Stimulated activated CD8-positive, alpha-beta memory T cell treated with anti-CD3 and anti-CD28 coated beads, Interleukin-15, amount 100 ng/mL, for 4 hours (primary cell): ENCODE results near the gene NUDT13.
"Not testable (repeated sequence)": the region's sequence is repeated elsewhere in the genome, so short reads cannot be mapped to it uniquely, and the experiment has no call there.

Experiments
- DNase-seq, 2 donors: peaks; one replicate each; pipeline ENCODE4 v3.0.0-alpha.2; 2020; ENCODE audit warnings: low read depth in 2 of 2

The NUDT13 gene

DNA sequence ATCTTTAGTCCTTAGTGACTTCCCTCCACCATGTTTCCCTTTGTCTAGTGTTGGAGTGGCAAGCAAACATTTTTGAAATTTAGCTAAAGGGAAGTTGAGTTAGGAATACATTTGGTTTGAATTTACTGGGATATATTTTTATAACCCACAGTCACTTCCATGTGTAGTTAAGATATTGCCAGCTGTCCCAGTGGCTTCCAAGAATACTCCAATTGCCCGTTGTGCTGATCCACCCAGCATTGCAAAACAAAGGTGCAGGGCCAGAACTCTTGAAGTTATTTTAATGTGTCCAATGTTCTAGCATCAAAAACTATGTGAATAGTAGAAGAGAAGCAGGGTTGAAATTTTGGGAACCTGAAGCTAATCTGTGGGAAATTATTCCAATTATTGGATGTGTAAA, 11.1 kb upstream of the NUDT13 start:
- no peak for DNase-seq

DNA sequence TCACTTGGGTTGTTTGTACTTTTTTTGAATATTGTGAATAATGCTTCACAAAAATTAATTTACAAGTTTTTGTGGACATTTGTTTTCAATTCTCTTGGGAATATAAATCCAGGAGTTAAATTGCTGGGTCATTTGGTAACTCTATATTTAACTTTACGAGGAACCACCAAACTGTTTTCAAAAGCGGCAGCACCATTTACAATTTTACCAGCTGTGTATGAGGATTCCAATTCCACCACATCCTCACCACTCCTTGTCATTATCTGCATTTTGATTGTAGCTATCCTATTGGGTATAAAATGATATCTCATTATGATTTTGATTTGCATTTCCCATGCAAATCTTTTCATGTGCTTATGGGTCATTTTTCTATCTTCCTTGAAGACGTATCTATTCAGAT, 4.0 kb upstream of the NUDT13 start:
- DNase-seq: no peak

DNA sequence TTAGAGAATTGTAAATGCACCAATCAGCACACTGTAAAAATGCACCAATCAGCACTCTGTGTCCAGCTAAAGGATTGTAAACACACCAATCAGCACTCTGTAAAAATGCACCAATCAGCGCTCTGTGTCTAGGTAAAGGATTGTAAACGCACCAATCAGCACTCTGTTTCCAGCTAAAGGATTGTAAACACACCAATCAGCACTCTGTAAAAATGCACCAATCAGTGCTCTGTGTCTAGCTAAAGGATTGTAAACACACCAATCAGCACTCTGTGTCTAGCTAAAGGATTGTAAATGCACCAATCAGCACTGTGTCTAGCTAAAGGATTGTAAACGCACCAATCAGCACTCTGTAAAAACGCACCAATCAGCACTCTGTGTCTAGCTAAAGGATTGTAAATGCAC, 1.0 kb upstream of the NUDT13 start:
- DNase-seq: not testable (repeated sequence)

DNA sequence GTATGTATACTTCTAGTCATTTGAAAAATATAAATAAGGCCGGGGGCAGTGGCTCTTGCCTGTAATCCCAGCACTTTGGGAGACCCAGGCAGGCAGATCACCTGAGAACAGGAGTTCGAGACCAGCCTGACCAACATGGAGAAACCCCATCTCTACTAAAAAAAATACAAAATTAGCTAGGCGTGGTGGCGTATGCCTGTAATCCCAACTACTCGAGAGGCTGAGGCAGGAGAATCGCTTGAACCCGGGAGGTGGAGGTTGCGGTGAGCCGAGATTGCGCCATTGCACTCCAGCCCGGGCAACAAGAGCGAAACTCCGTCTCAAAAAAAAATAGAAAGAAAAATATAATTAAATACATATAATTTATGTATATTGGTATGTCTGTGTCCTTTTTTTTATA, 1.8 kb downstream of the NUDT13 start:
- not testable (repeated sequence) for DNase-seq

DNA sequence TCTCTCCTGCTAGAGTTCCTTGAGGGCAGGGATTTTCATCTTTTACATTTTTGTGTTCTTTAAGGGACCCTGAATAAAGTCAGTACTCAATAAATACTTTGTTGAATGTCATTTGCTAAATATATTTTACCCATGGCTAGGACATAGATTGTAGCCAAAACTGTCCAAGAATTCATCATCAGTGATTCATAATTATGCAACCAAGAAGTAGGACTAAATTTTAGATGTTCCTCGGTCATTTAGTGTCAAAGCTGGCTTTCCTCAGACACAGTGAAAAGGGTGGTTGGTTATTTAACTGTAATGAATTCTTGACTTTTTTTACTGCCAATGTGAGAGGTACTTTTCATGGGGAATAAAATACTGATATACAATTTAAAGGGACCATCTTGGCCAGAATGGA, 3.3 kb downstream of the NUDT13 start:
- no peak for DNase-seq

DNA sequence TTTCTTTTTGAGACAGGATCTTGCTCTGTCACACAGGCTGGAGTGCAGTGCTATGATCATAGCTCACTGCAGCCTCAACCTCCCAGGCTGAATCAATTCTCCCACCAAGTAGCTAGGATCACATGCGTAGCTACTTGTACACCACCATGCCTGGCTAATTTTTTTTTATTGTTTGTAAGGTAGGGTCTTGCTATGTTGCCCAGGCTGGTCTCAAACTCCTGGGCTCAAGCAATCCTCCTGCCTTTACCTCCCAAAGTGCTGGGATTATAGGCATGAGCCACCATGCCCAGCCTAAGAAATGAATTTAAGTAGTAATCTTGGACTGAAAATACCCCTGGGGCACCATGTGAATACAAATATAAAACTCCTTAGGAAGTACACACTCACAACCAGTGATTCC, 5.8 kb downstream of the NUDT13 start:
- DNase-seq: no peak

DNA sequence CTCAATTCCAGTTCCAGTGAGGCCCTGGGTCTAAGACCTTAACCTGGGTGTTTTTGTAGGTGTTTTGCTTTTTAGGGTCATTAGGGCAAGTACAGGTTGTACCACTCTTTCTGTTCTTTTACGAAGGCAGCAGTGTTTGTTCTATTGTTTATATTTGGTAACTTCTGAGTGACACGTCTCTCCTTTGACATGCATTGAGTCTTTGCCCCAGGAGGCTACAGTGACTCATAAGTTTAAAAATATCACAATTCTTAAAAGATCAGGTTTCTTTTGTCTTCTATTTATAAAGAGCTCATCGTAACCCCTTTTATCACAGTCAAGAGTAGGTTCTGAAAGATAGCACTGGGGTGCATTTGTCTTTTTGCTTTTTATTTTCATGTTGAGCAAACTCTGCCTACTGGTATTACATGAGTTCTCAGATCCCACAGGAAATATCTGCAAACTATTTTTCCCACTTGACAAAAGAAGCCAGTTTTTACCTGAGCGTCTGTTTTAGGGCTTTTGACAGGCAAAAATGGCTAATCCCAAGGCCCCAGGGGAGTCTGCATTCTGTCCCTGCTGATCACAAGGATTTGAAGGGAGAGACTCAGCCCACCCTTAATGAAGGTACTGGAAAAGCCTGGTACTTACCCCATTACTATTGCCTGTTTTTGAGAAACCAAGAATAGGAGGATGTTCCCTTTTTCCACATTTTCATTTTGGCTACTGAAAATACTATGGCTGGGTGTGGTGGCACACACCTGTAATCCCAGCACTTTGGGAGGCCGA, 7.9 kb downstream of the NUDT13 start:
- no peak for DNase-seq

DNA sequence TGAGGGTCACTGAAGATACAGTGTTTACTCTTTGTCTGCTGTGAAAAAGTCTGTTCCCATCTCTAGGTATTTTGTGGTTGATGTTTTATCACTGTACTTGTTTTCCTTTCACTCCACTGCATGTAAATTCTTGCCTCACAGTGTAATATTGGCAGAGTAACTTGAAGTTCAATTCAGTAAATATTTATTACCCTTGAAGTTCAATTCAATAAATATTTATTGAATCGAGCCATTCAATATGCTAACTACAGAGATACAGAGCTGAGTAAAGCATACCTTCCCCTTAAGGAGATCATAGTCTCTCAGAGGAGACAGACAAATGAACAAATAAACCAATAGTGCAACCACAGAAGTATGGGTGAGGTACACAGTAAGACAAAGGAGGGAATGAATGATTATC, 9.2 kb downstream of the NUDT13 start:
- no peak for DNase-seq

DNA sequence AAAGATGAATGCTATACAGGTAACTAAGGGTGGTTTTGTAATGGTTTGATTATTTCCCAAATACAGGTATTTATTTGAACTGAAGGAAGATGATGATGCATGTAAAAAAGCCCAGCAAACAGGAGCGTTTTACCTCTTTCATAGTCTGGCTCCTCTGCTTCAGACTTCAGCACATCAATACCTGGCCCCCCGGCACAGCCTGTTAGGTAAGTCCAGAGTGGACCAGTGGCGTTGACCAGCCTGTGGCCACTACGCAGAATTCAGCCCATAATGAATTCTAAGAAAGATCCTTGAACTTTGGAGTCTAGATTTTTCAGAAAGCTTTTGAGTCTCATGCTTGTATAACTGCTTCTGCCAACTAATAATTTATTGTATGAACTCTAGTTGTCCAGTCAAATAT, 9.7 kb downstream of the NUDT13 start:
- DNase-seq: no peak

DNA sequence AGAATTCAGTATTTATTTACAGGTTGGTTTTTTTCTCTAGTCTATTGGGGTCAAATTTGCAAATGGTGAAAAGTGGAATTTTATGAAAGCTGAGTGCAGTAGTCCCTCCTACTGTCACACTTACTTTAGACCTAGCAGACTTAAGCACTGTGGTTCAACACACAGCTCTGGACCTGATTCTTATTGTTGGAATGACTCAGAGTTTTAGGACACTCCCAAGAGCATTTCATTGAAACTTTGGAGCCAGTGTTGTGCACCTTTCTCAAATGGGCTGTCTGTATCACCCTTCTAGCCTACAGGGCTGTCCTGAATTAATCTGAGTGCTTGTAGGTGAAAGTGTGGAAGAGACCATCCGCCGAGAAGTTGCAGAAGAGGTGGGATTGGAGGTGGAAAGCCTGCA, 16.1 kb downstream of the NUDT13 start:
- no peak for DNase-seq

DNA sequence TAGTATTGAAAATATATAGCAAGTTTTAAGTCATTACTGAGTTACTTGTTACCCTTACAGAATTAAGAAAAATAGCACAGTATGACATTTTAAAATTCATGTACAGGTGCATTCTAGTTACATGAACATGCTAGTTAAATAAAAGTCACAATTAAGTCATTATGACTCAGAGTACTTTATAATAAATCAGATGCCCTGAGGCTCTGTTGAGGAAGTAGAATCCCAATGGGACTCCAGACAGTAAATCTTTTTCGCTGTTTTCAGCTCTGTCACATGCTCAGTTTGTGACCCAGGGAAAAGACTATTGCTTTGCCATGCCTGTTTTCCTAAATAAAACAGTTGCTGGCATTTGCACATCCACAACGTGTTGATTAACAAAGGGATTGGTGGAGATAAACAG, 21.0 kb downstream of the NUDT13 start:
- no peak for DNase-seq

DNA sequence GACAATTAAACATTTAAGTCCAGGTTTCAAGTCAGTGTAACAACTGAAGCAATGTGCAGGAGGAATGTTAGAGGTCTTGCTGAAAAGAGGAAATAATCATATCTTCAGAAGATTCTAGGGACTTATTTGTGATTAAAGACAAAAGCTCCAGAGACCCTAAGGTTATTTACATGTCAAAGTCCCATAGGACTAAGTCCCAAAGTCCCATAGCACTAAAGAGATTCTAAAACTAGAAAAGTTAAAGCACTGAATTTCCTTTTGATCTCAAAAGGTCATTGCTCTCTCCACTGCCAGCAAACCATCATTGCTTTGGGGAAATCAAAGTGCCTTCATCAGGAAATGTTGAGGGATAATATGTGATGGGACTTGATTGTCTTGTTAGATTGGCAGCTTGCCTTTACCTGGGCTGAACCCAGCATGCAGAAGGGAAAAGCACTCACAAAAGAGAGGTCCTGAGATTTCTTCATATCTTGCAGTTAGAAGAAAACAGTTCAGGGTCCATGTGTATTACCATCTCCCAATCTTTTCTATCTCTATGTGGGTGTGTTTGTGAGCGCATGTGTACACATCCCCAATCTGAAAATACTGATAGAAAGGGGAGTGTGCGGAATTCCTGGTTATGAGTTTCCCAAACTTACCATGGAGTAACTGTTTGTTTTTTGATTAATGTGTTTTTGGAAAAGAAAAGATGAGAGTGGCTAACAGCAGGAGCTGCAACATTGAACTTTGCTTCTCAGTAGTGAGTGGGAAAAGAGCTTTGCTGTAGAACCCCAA, 21.8 kb downstream of the NUDT13 start:
- no peak for DNase-seq

DNA sequence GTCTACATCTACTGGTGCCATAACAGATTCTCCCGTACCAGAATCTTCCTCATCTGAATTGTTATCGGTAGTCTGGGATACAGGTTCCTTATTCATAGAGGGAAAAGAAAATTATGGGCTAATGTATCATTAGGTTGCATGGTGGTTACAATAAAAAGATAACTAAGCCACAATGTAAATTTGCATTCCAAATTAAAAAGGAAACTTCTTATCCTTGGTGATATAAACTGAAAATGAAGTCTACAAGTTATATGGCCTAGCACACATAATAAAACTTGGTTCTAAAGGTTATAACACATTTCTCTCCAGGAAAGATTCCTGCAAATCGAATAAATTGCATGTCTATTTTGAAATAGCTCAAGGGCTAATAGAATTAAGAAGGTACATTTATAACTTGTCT, 24.5 kb downstream of the NUDT13 start:
- no peak for DNase-seq

DNA sequence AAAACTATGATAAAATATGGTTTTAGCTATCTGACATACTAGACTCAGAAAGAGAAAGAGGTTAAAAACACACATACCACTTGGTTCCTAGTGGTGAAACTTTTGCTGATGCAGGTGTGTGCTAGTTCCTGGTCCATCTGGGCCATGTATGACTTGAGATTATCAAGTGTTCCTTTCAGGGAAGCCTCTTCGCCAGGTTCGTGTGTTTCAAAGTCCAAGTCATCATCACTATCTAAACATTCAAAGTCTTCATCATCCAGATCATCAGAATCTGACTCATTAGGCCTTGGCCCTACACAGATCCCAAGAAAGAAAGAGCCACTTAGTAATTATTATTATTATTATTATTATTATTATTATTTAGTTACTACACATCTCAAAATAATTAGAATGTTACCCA, 26.4 kb downstream of the NUDT13 start:
- no peak for DNase-seq

DNA sequence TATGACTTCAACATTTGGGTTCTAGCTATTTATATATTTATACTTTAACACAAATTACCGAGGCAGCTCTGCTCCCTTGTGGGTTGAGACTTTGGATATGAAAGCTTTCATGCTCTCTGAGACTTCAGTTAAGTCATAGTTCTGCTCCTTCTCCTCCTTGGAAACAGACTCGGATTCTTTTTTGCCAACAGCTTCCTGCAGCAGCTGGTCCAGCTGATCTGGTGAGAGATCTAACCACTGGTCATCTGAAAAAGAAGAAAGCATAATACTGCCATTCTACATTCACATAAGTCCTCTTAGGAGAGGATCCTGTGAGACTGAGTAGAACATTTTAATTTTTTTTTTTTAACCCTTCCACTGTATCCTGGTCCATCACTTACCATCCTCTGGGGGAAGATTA, 29.0 kb downstream of the NUDT13 start:
- no peak for DNase-seq

DNA sequence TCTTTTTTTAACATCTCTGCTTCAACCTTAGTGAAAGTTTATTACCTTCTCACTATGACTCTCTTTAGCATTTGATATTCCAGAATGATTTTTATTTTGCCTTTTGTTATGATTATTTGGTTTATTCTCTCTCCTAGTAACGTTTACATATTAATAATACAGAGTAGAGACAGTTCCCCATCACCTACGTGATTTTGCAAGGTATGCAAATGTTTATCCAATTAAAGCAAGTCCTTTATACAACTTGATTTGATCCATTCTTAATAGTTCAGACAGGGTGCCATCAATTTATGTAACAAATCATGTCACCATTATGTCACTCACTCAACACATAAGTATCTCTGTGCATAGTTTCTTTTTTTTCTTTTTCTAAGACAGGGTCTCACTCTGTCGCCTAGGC, 31.3 kb downstream of the NUDT13 start:
- DNase-seq: no peak

DNA sequence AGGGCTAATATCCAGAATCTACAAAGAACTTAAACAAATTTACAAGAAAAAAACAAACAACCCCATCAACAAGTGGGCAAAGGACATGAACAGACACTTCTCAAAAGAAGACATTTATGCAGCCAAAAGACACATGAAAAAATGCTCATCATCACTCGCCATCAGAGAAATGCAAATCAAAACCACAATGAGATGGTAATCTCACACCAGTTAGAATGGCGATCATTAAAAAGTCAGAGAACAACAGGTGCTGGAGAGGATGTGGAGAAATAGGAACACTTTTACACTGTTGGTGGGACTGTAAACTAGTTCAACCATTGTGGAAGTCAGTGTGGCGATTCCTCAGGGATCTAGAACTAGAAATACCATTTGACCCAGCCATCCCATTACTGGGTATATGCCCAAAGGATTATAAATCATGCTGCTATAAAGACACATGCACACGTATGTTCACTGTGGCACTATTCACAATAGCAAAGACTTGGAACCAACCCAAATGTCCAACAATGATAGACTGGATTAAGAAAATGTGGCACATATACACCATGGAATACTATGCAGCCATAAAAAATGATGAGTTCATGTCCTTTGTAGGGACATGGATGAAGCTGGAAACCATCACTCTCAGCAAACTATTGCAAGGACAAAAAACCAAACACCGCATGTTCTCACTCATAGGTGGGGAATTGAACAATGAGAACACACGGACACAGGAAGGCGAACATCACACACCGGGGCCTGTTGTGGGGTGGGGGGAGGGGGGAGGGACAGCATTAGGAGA, 40.6 kb downstream of the NUDT13 start:
- not testable (repeated sequence) for DNase-seq

DNA sequence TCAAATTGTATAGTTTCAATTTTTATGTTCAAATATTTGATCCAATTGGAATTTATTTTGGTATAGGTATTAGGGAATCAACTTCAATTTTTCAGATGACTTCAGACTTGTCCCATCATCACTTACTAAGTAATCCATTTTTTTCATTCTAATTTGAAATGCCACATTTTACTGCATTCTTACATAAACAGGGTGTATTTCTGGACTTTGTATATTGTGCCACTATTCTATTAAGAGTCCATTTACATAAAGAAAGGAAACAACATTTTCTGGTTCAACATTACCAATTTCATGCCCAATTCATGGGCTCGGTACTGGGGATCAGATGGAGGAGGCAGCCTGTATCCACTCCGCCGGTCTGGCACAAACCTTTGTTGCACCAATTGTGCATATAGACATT, 41.8 kb downstream of the NUDT13 start:
- DNase-seq: no peak

DNA sequence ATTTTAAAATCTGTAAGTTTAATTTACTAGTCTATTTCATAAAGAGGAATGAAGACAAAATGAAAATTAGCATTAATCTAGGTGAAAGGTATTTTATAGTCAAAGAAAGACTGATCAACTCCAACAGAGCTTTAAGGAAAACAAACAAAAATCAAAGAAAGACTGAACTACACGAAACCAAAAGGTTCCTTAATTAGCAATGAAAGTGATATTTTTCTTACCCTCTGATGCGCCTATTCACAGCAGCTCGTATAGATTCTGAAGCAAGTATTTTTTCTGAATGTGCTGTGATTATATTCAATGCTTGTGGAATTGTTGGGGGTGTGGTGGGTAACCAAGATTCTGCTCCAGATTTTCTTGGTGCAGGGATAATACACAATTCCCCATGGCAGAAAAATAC, 45.8 kb downstream of the NUDT13 start:
- no peak for DNase-seq

DNA sequence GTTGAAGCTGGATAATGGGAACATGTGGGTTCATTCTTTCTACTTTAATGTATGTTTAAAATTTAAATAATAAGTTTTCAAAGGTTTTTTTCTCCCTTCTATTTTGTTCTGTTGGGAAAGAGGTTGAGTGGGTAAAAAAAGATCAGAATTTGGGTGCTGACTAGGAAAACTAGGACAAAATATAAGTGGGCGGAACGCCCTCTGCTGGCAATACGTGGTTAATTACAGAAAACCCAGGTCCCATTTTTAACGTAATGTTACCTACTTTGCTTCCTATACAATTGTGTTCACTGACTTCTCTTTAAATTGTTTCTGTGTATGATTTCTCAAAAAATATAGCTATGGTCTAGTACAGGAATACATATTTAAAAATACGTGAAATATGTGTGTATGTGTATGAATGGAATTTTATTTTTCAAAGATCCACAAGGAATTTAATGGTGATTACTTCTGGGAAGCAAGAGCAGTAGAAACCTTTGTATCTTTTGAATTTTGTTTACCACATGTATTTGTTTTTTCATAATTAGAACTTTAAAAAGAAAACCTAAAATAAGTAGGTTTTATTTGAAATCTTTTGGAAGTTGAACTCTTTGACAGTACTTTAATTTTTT, 48.9 kb downstream of the NUDT13 start:
- DNase-seq: peak in 1 of 2 donors; percentile 22

DNA sequence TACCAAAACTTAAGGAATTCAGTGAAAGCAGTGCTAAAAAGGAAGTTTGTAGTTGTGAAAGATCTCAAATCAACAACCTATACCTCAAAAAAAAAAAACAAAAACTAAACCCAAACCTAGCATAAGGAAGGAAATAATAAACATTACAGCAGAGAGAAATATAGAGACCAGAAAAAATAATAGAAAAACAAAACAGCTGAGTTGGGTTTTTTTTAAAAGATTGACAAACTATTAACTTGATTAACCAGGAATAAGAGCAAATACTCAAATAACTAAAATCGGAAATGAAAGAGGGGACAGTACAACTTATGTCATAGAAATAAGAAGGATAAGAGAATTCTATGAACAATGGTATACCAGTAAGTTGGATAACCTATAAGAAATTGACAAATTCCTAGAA, 50.8 kb downstream of the NUDT13 start:
- DNase-seq: no peak

DNA sequence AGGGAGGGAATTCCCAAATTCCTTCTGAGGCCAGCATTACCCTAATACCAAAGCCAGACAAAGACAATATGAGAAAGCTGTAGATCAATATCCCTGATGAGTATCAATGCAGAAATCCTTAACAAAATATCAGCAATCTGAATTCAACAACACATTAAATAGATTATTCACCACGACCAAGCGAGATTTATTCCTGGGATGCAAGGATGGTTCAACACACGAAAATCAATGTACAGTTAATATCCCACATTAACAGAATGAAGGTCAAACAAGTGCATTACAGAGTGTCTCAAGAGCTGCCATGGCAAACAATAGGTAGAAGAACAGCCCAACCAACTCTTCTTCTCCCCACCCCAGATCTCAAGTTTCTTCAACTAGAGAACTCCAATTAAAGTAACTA, 51.4 kb downstream of the NUDT13 start:
- no peak for DNase-seq
